NT2/D1 (cell line): ENCODE data around the gene RHOBTB3.
A peak's percentile ranks its signal among the peaks of the same experiment; 100 is the strongest.

Experiments
- DNase-seq: peaks from one replicate; pipeline ENCODE4 v3.0.0-alpha.2; 2011; ENCODE audit warnings: low read depth, low spot score
- H3K27me3 ChIP-seq: 2 replicates; pipeline ENCODE4 v1.6.0; 2011; ENCODE audit warnings: mild to moderate bottlenecking; ENCODE audit not compliant: insufficient read length, insufficient read depth
- H3K36me3 ChIP-seq: 2 replicates; pipeline ENCODE4 v1.6.1; 2011; ENCODE audit warnings: mild to moderate bottlenecking, low read length, mixed read lengths; ENCODE audit not compliant: insufficient read depth, insufficient read length
- H3K4me1 ChIP-seq: 2 replicates; pipeline ENCODE4 v1.5.1; 2011; ENCODE audit not compliant: insufficient read depth, insufficient read length
- H3K4me3 ChIP-seq: 2 replicates; pipeline ENCODE4 v1.5.1; 2011; ENCODE audit warnings: low read depth; ENCODE audit not compliant: insufficient read length
- H3K9ac ChIP-seq: 2 replicates; pipeline ENCODE4 v1.6.0; 2011; ENCODE audit warnings: low read depth; ENCODE audit not compliant: insufficient read length
- H3K9me3 ChIP-seq: 2 replicates; pipeline ENCODE4 v1.5.1; 2011; ENCODE audit warnings: mild to moderate bottlenecking, low read length; ENCODE audit not compliant: insufficient read depth
- SUZ12 ChIP-seq: IDR thresholded peaks from 2 replicates; pipeline ENCODE4 v1.6.1; 2011; ENCODE audit not compliant: insufficient read length, insufficient read depth; ENCODE audit errors: extremely low read depth
- YY1 ChIP-seq: IDR thresholded peaks from 2 replicates; pipeline ENCODE4 v1.6.1; 2011; ENCODE audit not compliant: insufficient read length, insufficient read depth
- ZNF274 ChIP-seq: IDR thresholded peaks from 2 replicates; pipeline ENCODE4 v1.6.1; 2011; ENCODE audit warnings: mild to moderate bottlenecking, low read depth, low read length

Gene RHOBTB3

GRCh38 chr5:95817430-95817829 lies 86.3 kb downstream of the RHOBTB3 start:
- peaks cover 16% of the 10 kb centered on the region for H3K36me3 ChIP-seq
- no peak overlapping the region for H3K9ac ChIP-seq
- no peaks in the 10 kb centered on the region for H3K27me3 ChIP-seq
- TF ChIP-seq SUZ12, result no peak
- TF ChIP-seq YY1, result no peak
- no peak for TF ChIP-seq ZNF274
- H3K4me3 ChIP-seq, result no peak overlapping the region
- H3K9me3 ChIP-seq, result no peaks in the 10 kb centered on the region
- no peak for DNase-seq
- H3K4me1 ChIP-seq, result peaks cover 2% of the 10 kb centered on the region

DNA sequence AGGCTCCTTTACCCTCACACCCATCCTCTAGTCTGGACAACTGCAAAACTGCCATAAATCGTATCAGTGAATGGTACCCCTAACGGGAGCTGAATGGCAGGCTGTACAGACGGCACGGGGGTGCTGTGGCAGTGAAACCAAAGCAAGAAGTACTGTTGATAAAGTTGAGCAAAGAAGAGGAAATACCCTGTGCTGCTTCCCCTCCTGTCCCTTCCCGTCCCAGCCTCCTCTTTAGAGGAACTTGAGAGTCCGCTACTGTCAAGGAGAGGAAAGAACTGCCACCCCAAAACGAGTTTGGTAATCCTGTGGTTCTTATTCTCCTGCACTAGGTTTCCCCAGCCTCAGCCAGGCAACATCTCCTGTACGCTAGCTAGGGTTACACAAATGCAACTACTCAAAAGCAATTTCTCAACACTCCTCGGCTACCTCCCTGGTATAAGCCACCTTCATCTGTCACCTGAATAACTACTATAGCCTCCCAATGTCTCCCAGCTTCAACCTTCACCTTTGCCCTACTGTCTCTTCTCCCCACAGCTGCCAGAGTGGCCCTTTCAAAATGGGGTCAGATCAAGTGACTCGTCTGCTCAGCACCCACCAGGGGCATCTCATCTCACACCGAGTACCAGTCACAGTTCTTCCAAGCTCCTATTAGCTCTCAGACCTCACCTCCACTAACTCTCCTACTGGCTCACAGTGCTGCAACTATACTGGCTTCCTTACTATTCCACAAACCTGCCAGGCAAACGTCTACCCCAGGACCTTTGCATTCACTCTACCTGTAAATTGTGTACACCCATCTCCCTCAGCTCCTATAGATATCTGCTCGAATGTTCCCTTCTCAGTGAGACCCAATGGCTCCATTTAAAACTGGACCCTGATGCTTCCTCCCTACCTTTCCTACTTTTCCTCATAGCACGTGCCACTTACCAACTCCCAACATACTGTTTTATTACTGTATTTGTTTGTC lies 87.3 kb downstream of the RHOBTB3 start:
- TF ChIP-seq SUZ12 (no peak), YY1 (no peak), ZNF274 (no peak)
- no peak for DNase-seq
- H3K27me3 ChIP-seq, result no peaks in the 10 kb centered on the region
- peaks cover 2% of the 10 kb centered on the region for H3K4me1 ChIP-seq
- no peak overlapping the region for H3K9ac ChIP-seq
- H3K9me3 ChIP-seq, result no peaks in the 10 kb centered on the region
- H3K36me3 ChIP-seq, result peaks cover 16% of the 10 kb centered on the region
- H3K4me3 ChIP-seq, result no peak overlapping the region

DNA sequence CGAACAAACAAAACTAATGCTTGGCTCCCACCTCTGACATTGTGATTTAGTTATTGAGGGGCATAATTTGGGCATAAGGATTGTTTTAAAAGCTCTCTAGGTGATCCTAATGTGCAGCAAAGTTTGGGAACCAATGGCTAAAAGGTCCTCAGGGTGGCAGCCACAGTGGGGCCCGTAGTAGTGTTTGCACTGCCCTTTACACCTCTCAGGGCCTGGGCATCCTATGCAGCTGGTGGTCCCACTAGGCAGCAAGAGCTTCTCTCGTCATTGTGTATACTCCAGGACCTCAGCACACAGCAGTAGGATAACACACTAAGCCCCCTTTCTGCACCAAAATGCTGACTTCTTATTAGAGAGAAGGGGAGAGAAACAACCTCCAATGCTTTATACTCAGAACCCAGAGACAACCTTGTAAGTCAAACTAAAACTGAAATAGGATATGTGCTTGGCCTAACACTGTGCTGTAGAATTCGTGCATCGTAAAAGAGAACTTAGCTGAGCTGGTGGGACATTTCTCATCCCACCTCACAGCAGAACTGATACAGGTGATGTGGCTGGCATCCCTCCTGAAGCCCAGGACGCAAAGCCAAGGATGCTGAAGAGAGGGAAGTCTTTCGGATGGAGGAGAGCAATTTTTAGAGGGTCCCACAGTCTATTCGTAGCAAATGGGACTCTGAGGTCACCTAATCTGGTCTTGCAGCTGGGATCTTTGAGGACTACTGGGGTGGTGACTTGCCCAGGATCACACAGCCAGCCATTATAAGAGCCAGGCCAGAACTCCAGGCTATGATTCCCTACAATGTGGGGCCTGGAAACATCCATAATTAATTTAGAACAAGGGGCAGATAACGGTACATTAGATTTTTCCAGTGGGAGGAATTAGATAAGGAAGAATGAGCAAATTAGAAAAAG lies 90.2 kb downstream of the RHOBTB3 start:
- H3K4me3 ChIP-seq, result peak overlapping the region; percentile 62
- H3K36me3 ChIP-seq, result peaks cover under 1% of the 10 kb centered on the region
- H3K27me3 ChIP-seq, result no peaks in the 10 kb centered on the region
- H3K9ac ChIP-seq, result no peak overlapping the region
- no peaks in the 10 kb centered on the region for H3K9me3 ChIP-seq
- peaks cover 2% of the 10 kb centered on the region for H3K4me1 ChIP-seq
- TF ChIP-seq SUZ12 (no peak), YY1 (no peak), ZNF274 (no peak)
- DNase-seq, result no peak

DNA sequence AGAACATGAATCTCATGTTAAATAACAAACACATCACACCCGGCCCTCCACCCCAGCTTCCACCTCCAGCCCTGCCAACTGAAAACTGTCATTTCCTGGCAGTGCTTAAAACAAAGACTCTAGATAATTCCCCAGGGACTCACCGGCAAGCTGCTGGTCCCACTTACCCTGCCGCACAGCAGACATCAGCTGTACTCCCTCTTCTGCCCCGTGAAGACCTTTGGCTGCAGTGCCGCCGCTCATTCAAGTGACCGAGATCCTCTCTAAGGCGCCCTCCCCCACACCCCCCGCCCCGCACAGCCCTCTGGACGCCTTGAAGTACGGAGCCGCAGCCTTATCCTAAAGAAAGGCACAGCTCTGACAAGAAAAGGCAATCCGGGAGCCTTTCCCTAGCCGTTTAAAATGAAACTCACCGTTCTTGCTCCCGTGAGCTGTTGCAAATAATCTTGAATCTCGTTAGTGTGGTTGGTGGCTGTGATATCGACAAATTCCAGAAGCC lies 91.0 kb downstream of the RHOBTB3 start:
- Histone ChIP-seq H3K36me3 (no peaks in the 10 kb centered on the region), H3K27me3 (no peaks in the 10 kb centered on the region), H3K9ac (peak overlapping the region; percentile 61), H3K4me3 (peak overlapping the region; percentile 62), H3K9me3 (no peaks in the 10 kb centered on the region), H3K4me1 (peaks cover 2% of the 10 kb centered on the region)
- TF ChIP-seq SUZ12 (no peak), ZNF274 (no peak), YY1 (no peak)
- DNase-seq, result no peak

DNA sequence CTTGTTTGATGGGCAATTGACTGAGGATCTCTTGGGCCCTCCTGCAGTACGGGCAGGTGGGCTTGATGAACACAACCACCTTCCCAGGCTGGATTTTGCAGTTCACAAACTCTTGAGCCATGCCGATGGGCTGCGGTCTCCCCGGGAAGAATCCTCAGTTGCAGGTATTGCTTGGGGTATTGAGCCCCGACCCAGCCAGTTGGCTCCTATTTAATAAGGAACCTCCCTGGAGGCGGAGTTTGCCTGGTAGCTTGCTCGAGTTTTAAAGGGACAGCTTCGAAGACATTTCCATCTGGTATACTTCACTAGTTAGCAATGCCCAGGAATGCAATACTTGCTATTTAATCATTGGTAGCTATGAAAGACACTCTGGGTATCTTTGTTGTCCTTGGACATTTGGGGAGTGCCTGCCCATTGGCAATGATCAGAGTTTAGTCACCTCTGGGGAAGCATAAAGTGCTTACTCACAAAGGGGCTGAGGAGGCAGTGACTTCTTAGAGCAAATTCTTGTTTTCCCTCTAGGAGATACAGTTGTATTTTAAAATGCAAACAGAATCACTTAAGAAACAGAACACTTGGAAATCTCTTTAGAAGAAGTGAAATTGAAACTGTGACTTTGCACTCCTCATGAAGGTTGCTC lies 91.5 kb downstream of the RHOBTB3 start, which contains the start of gene GLRX:
Gene GLRX, minus strand, starts transcription at position 185 of the 640 bp plus-strand sequence. Its CDS starts 64 bp downstream, at position 121.
- TF ChIP-seq YY1, result no peak
- no peak for TF ChIP-seq ZNF274
- TF ChIP-seq SUZ12, result no peak
- Histone ChIP-seq H3K27me3 (no peaks in the 10 kb centered on the region), H3K9me3 (no peaks in the 10 kb centered on the region), H3K4me3 (peak within 1 kb of the TSS; percentile 62), H3K4me1 (peaks cover 2% of the 10 kb centered on the region), H3K36me3 (no peaks in the 10 kb centered on the region), H3K9ac (peak within 1 kb of the TSS; percentile 61)
- peak; percentile 46 for DNase-seq

DNA sequence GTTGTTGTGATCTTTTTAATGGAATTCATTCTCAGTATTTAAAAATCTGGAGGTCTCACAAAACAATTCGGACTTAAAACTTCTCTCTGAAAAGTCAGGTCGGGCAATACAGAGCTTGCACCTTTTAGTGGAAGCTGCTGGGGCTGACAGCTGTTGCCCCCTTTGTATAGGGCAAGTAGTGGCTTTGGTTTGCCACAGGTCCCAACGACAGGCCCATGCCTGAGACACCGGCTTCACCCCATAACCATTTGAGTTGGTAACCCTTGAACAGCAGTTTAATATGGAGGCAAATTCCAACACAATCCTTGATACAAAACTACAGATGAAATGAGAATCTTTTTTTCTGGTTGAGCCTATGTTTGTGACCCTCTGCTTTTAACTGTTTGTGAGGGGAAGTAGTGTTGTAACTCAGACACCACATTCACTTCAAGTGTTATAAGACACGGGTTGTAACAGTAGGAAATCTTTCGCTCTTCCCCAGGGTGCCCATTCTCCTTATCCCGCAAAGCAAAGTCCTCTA lies 92.1 kb downstream of the RHOBTB3 start:
- no peak overlapping the region for H3K9ac ChIP-seq
- H3K27me3 ChIP-seq, result no peaks in the 10 kb centered on the region
- H3K9me3 ChIP-seq, result no peaks in the 10 kb centered on the region
- DNase-seq, result no peak
- no peak overlapping the region for H3K4me3 ChIP-seq
- no peaks in the 10 kb centered on the region for H3K36me3 ChIP-seq
- TF ChIP-seq SUZ12 (no peak), YY1 (no peak), ZNF274 (no peak)
- peaks cover 2% of the 10 kb centered on the region for H3K4me1 ChIP-seq
